K562 (cell line): ENCODE results near the gene ISCA1. TPM values are rescaled to one million over a fixed set of nuclear protein-coding genes. Genes with fewer than 3 reads are reported as not detected.
A peak's percentile ranks its signal among the peaks of the same experiment; 100 is the strongest.

Source experiments
- BRD4 ChIP-seq: fragments of 200-600 bp; sonication (generic); IDR thresholded peaks from 2 replicates; pipeline ENCODE4 v1.6.1; 2017; ENCODE audit warnings: inconsistent platforms
- CAMTA2 ChIP-seq: fragments of 250-450 bp; sonication (Bioruptor Pico); conservative IDR thresholded peaks from 2 replicates; pipeline ENCODE4 v1.5.1; 2022
- CHCHD3 ChIP-seq: fragments of 250-450 bp; sonication (Bioruptor Pico); IDR thresholded peaks from 2 replicates; pipeline ENCODE4 v2.1.2; 2022; ENCODE audit warnings: mild to moderate bottlenecking
- ELF2 ChIP-seq: fragments of 250-450 bp; sonication (Bioruptor Pico); IDR thresholded peaks from 2 replicates; pipeline ENCODE4 v1.5.0; 2021; ENCODE audit warnings: mild to moderate bottlenecking
- ERF ChIP-seq: fragments of 450-650 bp; formaldehyde crosslinking; IDR thresholded peaks from 2 replicates; pipeline ENCODE4 v1.4.0; 2020; ENCODE audit warnings: mild to moderate bottlenecking, mixed read lengths
- FOSL1 ChIP-seq: fragments of 200-800 bp; sonication (Bioruptor generic); conservative IDR thresholded peaks from 2 replicates; pipeline ENCODE4 v1.6.1; 2016; ENCODE audit warnings: missing genetic modification characterization, missing compliant biosample characterization
- FOXA1 ChIP-seq: fragments of 450-650 bp; IDR thresholded peaks from 2 replicates; pipeline ENCODE4 v1.6.1; 2016; ENCODE audit warnings: mild to moderate bottlenecking, borderline replicate concordance
- MEF2A ChIP-seq: IDR thresholded peaks from 2 replicates; pipeline ENCODE4 v1.6.1; 2011; ENCODE audit warnings: low read depth, mild to moderate bottlenecking, low read length, moderate library complexity; ENCODE audit not compliant: control insufficient read depth
- PML ChIP-seq: IDR thresholded peaks from 2 replicates; pipeline ENCODE4 v1.6.1; 2012; ENCODE audit warnings: low read length, inconsistent platforms
- POLR2H ChIP-seq: IDR thresholded peaks from 2 replicates; pipeline ENCODE4 v1.6.1; 2016; ENCODE audit warnings: missing genetic modification characterization, low read depth, mild to moderate bottlenecking, control low read depth, missing compliant biosample characterization, moderate library complexity
- POLR3A ChIP-seq: IDR thresholded peaks from 2 replicates; pipeline ENCODE4 v1.6.1; 2011; ENCODE audit warnings: borderline replicate concordance, mild to moderate bottlenecking, moderate library complexity; ENCODE audit not compliant: insufficient read length, insufficient read depth; ENCODE audit errors: extremely low read depth
- PRMT5 ChIP-seq: sonication (generic); formaldehyde crosslinking; IDR thresholded peaks from 2 replicates; pipeline ENCODE4 v1.5.0; 2020; ENCODE audit warnings: missing genetic modification reagents
- SIRT6 ChIP-seq: IDR thresholded peaks from one replicate; pipeline ENCODE4 v1.6.1; 2012; ENCODE audit warnings: low read depth, mild to moderate bottlenecking, control low read depth, inconsistent platforms, low read length, moderate library complexity
- TCFL5 ChIP-seq: fragments of 250-450 bp; sonication (Bioruptor Pico); conservative IDR thresholded peaks from 2 replicates; pipeline ENCODE4 v1.6.1; 2021; ENCODE audit warnings: mild to moderate bottlenecking, moderate library complexity, matching md5 sums
- TEAD2 ChIP-seq: fragments of 450-650 bp; IDR thresholded peaks from 2 replicates; pipeline ENCODE4 v1.6.1; 2016; ENCODE audit warnings: missing genetic modification characterization, control low read depth, missing compliant biosample characterization
- U2AF1 ChIP-seq: fragments of 200-400 bp; formaldehyde crosslinking; optimal IDR thresholded peaks from 2 replicates; pipeline ENCODE3; 2017; ENCODE audit warnings: mild to moderate bottlenecking, low read depth, low read length, moderate library complexity
- YBX1 ChIP-seq: fragments of 450-650 bp; IDR thresholded peaks from 2 replicates; pipeline ENCODE4 v1.7.1; 2016; ENCODE audit warnings: mild to moderate bottlenecking
- ZNF124 ChIP-seq: sonication (generic); formaldehyde crosslinking; IDR thresholded peaks from 2 replicates; pipeline ENCODE4 v1.8.1; 2022; ENCODE audit warnings: missing genetic modification reagents
- ZNF184 ChIP-seq: sonication (generic); formaldehyde crosslinking; IDR thresholded peaks from 2 replicates; pipeline ENCODE4 v1.5.0; 2020; ENCODE audit warnings: missing genetic modification reagents
- ZNF23 ChIP-seq: fragments of 250-450 bp; sonication (Bioruptor Pico); IDR thresholded peaks from 2 replicates; pipeline ENCODE4 v1.4.0; 2020; ENCODE audit warnings: mild to moderate bottlenecking
- ZNF431 ChIP-seq: sonication (generic); formaldehyde crosslinking; IDR thresholded peaks from 2 replicates; pipeline ENCODE4 v1.8.0; 2022; ENCODE audit warnings: mild to moderate bottlenecking, missing genetic modification reagents
- ZNF57 ChIP-seq: fragments of 450-650 bp; formaldehyde crosslinking; IDR thresholded peaks from 2 replicates; pipeline ENCODE4 v1.4.0; 2020; ENCODE audit warnings: mild to moderate bottlenecking, moderate library complexity
- ZNF785 ChIP-seq: fragments of 250-450 bp; sonication (Bioruptor Pico); IDR thresholded peaks from 2 replicates; pipeline ENCODE4 v1.4.0; 2020; ENCODE audit warnings: mild to moderate bottlenecking
- polyA plus RNA-seq, 8 experiments: library from polyadenylated mRNA; depleted of rRNA in 4 of 8; stranded (reverse) in 5 of 8; unstranded in 3 of 8; fragments of >200 nt; fragmentation: Nextera tagmentation in 2 of 8; fragmentation: Illumina TruSeq in 1 of 8; extraction: Ambion mirVana in 2 of 8; extraction: Trizol in 1 of 8; gene quantifications; 2 replicates each; pipeline versions ENCODE4 v1.2.1 to v1.2.3, GENCODE V29; 2011 to 2014; ENCODE audit warnings: inconsistent platforms in 1 of 8, missing spikeins in 1 of 8
- total RNA-seq, 7 experiments: library from RNA; depleted of rRNA in 6 of 7; stranded (reverse); fragments of >200 nt in 6 of 7; fragmentation: Illumina TruSeq in 2 of 7; extraction: Trizol in 2 of 7; gene quantifications; 2 replicates each; pipeline versions ENCODE4 v1.2.1 to v1.2.3, GENCODE V29; 2011 to 2021; ENCODE audit warnings: low replicate concordance in 1 of 7
- TF ChIP-seq, protein P1 (sequence below), 2 experiments: IDR thresholded peaks; 2 replicates each; pipeline ENCODE4 v1.6.1; 2012; ENCODE audit warnings: improper control_type of control experiment in 2 of 2, low read depth in 2 of 2, low read length in 2 of 2, borderline replicate concordance in 1 of 2
- TF ChIP-seq, protein P2 (sequence below): sonication (generic); formaldehyde crosslinking; IDR thresholded peaks from 2 replicates; pipeline ENCODE4 v1.9.0; 2022; ENCODE audit warnings: mild to moderate bottlenecking, missing genetic modification reagents
- TF ChIP-seq, protein P3 (sequence below): fragments of 250-450 bp; sonication (Bioruptor Pico); IDR thresholded peaks from 2 replicates; pipeline ENCODE4 v1.5.0; 2020; ENCODE audit warnings: mild to moderate bottlenecking, borderline replicate concordance

Gene ISCA1
- total and polyA plus RNA-seq, 9 of the 15 experiments (the other 6 are each of a cell fraction or from before 2014, with no cell fraction given): 6.5 to 27.1 (median 20.0) TPM

DNA sequence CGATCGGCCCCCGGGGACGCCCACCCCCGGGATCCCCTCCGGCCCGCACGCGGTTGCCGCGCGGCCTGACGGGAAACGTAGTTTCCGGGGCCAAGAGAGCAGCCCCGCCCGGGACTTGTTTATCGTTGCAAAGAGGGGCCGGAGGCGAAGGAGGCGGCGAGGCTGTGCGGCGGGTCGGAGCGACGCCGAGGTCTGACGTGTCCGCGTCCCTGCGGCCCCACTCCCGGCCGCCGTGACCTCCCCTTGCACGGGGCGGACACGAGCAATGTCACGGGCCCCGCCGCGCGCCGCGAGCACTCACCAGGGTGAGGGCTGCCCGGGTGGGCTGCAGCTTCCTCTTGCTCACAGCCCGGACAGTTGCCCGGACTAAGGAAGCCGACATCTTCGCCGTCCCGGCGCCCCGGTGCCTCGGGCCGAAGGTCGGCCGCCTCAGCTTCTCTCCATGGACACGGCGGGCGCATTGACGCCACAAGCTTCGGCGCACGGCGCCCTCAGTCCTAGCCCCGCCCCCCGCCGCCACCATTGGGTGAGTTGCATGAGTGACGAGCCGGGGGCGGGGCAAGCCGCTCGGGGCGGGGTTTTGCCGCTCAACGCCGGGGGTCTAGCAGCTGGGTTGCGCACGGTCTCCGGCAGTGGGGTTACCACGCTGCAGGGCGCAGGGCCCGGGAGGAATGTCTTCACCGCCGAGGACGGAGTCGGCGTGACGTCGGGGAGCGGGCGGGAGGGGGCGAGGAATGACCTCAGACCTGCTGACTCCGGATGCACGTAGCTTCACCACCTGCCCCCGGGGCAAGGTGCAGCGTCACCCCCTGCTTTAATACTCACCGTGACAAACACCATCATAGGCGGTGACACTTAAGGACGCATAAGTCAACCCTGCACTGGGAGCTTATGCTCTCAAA is at the start of gene ISCA1 (continued):
- TF ChIP-seq, protein P1, sequence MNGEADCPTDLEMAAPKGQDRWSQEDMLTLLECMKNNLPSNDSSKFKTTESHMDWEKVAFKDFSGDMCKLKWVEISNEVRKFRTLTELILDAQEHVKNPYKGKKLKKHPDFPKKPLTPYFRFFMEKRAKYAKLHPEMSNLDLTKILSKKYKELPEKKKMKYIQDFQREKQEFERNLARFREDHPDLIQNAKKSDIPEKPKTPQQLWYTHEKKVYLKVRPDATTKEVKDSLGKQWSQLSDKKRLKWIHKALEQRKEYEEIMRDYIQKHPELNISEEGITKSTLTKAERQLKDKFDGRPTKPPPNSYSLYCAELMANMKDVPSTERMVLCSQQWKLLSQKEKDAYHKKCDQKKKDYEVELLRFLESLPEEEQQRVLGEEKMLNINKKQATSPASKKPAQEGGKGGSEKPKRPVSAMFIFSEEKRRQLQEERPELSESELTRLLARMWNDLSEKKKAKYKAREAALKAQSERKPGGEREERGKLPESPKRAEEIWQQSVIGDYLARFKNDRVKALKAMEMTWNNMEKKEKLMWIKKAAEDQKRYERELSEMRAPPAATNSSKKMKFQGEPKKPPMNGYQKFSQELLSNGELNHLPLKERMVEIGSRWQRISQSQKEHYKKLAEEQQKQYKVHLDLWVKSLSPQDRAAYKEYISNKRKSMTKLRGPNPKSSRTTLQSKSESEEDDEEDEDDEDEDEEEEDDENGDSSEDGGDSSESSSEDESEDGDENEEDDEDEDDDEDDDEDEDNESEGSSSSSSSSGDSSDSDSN (IDR thresholded peaks at IDR 0.05; ENCODE audit: borderline replicate concordance in 1 of 2, low read depth in 2 of 2, low read length in 2 of 2): no peak
- TF ChIP-seq ZNF57 (CRISPR knock-in tag): no peak
- TF ChIP-seq FOSL1 (tag): no peak
- no peak for TF ChIP-seq PRMT5 (CRISPR knock-in tag)
- TF ChIP-seq ERF (CRISPR knock-in tag): no peak
- TF ChIP-seq POLR2H (tag): peak; percentile 69
- no peak for TF ChIP-seq SIRT6
- no peak for TF ChIP-seq TEAD2
- no peak for TF ChIP-seq FOXA1
- no peak for TF ChIP-seq ZNF431 (CRISPR knock-in tag)
- no peak for TF ChIP-seq ELF2 (CRISPR knock-in tag)
- TF ChIP-seq PML: no peak; the same call in 1 of the 2 replicates
- no peak for TF ChIP-seq CHCHD3 (CRISPR knock-in tag)
- TF ChIP-seq ZNF785 (CRISPR knock-in tag): no peak
- peak; percentile 57 for TF ChIP-seq U2AF1
- TF ChIP-seq, protein P2, sequence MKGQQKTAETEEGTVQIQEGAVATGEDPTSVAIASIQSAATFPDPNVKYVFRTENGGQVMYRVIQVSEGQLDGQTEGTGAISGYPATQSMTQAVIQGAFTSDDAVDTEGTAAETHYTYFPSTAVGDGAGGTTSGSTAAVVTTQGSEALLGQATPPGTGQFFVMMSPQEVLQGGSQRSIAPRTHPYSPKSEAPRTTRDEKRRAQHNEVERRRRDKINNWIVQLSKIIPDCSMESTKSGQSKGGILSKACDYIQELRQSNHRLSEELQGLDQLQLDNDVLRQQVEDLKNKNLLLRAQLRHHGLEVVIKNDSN: no peak
- TF ChIP-seq ZNF23 (CRISPR knock-in tag): no peak
- no peak for TF ChIP-seq ZNF184 (CRISPR knock-in tag)
- no peak for TF ChIP-seq BRD4
- no peak for TF ChIP-seq POLR3A
- TF ChIP-seq, protein P3, sequence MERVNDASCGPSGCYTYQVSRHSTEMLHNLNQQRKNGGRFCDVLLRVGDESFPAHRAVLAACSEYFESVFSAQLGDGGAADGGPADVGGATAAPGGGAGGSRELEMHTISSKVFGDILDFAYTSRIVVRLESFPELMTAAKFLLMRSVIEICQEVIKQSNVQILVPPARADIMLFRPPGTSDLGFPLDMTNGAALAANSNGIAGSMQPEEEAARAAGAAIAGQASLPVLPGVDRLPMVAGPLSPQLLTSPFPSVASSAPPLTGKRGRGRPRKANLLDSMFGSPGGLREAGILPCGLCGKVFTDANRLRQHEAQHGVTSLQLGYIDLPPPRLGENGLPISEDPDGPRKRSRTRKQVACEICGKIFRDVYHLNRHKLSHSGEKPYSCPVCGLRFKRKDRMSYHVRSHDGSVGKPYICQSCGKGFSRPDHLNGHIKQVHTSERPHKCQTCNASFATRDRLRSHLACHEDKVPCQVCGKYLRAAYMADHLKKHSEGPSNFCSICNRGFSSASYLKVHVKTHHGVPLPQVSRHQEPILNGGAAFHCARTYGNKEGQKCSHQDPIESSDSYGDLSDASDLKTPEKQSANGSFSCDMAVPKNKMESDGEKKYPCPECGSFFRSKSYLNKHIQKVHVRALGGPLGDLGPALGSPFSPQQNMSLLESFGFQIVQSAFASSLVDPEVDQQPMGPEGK: no peak
- TF ChIP-seq YBX1: no peak
- no peak for TF ChIP-seq MEF2A
- no peak for TF ChIP-seq ZNF124 (CRISPR knock-in tag)
- no peak for TF ChIP-seq CAMTA2 (CRISPR knock-in tag)
- TF ChIP-seq TCFL5: no peak
